Spleen (tissue), 7 donors: ENCODE data around the gene ALK.

Experiments
- CTCF ChIP-seq, 11 experiments: fragments of 200-600 bp in 7 of 11; fragments of 450-650 bp in 4 of 11; sonication (generic) in 4 of 11; IDR thresholded peaks in 8 of 11; conservative IDR thresholded peaks in 3 of 11; 1 replicate in 7 of 11; 2 replicates in 4 of 11; pipeline versions ENCODE4 v1.4.0 to v1.8.0; 2016 to 2021; ENCODE audit warnings: antibody characterized with exemption in 11 of 11, inconsistent platforms in 4 of 11, mild to moderate bottlenecking in 1 of 11
- POLR2A ChIP-seq, 3 donors: fragments of 450-650 bp; IDR thresholded peaks; one replicate each; pipeline ENCODE4 v1.5.1; 2017; ENCODE audit warnings: antibody characterized with exemption in 3 of 3, mild to moderate bottlenecking in 1 of 3
- donor health status: DM: no; HTN: no; CAD: no; lungs with moderate emphysema.
- donor health status: DM: no; HTN: no; CAD: no.
- donor health status: DM: no; HTN: no; CAD: no.

DNA sequence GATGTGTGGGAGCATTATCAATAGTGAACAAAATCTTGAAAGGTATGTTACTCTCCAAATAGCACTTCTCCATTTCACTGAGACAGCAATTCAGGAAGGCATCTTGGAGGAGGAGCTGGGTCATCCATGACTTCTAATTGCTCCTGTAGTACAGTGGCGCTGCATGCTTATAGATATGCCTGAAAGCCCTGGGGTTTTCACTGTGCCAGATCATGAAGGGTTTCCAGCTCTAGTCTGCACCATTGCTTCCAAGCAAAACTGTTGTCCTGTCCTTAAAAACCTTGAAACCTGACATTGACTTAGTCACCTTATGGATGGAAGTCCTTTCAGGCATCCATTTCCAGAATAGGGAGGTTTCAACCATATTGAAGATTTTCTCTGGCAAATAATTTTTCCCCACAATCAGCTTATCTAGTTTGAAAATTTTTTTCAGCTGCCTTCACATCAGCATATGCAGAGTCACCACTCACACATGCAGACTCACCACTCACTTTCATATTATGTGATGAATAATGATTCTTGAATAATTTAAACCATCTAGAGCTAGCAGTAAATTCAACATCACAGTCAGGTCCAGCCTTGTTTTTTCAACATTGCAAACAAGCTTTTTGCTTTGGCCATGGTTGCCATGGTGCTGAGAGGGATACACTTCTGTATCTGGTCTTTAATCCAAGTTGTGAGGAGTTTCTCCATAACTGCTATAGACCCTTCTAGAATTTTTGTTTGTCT, 509.0 kb downstream of the ALK start:
- TF ChIP-seq CTCF (IDR thresholded peaks at IDR 0.05 in 8 of 11, conservative IDR thresholded peaks at IDR 0.05 in 3 of 11) (no peak), POLR2A (IDR thresholded peaks at IDR 0.05) (no peak)
